Activated naive CD8-positive, alpha-beta T cell treated with anti-CD3 and anti-CD28 coated beads, Interleukin-2, amount 50 U/mL, for 16 hours (primary cell): ENCODE data around the gene GALK2.

Experiments used
- DNase-seq: peaks from one replicate; pipeline ENCODE4 v3.0.0-alpha.2; 2020; ENCODE audit warnings: low read depth, low spot score

Gene GALK2

GRCh38 chr15:49282366-49282765 lies 112.3 kb downstream of the GALK2 start:
- DNase-seq: no peak

DNA sequence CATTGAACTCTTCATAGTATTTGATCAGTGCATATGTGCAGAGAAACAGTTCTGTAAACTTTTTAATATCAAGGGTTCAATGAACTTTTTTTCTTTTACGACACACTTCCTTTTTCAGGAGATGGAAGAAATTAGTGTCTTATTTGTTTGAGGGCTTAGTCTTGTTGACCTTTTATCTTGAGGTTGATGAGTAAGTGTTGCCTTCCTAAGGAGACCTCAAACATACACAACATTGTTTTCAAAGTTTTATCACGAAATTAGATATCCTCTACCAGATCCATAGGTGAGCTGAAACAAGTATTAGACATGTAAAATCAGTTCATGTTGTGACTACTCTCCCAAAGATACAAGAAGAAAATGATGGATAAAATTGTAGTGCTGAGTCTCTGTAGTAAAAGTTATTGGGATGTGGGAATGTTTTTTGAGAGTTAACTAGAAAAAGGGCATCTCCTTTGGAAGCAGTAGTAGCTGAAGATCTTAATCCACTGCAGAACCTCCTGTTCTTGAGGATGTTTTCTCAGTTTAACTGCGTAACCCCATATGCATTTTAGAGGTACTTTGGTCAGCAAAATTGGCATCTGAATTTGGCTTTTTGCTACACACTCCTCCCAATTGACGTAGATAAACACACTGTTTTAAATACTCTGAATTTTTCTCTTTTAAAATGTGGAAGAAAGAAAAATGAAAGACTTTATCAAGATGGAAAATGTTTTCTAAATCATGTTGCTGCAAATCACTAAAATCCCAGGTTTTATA lies 116.8 kb downstream of the GALK2 start:
- no peak for DNase-seq

- DNase-seq: no peak
Observed at GRCh38 chr15:49287481-49287880, 117.4 kb downstream of the GALK2 start.

- DNase-seq: no peak
Observed at GRCh38 chr15:49288391-49288790, 118.3 kb downstream of the GALK2 start.

DNA sequence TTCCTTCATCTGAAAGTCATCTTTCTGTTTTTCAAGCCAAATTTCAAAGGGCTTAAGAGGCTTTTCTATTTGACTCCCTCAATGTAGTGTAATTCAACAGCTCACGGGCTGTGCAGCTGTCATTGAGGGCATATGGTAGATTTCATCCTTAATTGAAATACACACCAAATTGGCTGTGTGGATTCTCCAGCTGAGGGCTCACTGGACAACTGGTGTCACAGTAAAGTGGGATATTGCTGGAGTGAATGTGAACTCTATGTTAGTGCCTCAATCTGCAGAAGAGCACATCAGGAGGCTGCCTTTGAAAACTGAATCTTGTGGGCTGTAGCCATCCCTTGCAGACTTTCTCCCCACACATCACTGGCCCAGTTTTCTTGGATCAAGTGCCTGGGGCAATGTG lies 120.1 kb downstream of the GALK2 start:
- DNase-seq: no peak

- no peak for DNase-seq
Observed at GRCh38 chr15:49293941-49294340, 123.9 kb downstream of the GALK2 start.

- no peak for DNase-seq
Observed at GRCh38 chr15:49296258-49296657, 126.2 kb downstream of the GALK2 start.

GRCh38 chr15:49297584-49297983 lies 127.5 kb downstream of the GALK2 start:
- DNase-seq: no peak

- DNase-seq: no peak
Observed at GRCh38 chr15:49300856-49301255, 130.8 kb downstream of the GALK2 start.

GRCh38 chr15:49301562-49301961 lies 131.5 kb downstream of the GALK2 start:
- DNase-seq: no peak

- no peak for DNase-seq
Observed at GRCh38 chr15:49303003-49303402, 133.0 kb downstream of the GALK2 start.

- no peak for DNase-seq
Observed at GRCh38 chr15:49306551-49306950, 136.5 kb downstream of the GALK2 start.

DNA sequence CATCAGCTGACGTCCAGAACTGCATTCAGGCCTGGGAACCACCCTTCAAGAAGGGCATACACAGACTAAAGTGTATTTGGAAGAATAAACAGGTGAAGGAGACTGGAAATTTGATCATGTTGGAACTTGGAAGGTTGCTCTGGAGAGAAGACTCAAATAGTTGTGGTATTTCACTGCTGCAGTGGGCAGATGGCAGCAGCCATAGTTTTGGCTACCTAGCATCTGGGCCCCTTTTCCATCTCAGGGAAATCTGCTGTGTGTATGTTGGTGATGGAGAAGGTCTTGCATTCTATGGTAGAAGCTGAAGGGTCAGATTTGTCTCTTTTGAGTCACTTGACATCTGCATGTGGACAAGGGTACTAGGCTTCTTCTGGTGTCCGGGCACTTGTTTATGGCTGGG lies 138.6 kb downstream of the GALK2 start:
- DNase-seq: no peak

- no peak for DNase-seq
Observed at GRCh38 chr15:49309889-49310288, 139.8 kb downstream of the GALK2 start.

DNA sequence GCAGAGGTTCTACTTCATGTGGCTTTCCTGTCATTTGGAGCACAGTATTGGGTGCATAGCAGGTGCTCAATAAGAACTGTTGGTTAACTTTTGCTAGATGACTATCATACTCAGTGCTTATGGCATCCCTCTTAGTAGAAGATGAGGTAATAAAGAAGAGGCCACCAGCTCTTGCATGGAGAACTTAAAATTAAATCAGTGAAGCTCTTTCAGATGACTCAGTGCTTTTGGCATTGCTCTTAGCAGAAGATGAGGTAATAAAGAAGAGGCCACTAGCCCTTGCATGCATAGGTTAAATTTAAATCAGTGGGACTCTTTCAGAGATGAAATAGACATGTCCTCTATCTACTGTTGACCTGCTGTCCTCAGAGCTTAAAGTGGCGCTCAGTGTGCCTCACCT lies 143.6 kb downstream of the GALK2 start:
- DNase-seq: no peak

- DNase-seq: no peak
Observed at GRCh38 chr15:49314716-49315115, 144.7 kb downstream of the GALK2 start.

DNA sequence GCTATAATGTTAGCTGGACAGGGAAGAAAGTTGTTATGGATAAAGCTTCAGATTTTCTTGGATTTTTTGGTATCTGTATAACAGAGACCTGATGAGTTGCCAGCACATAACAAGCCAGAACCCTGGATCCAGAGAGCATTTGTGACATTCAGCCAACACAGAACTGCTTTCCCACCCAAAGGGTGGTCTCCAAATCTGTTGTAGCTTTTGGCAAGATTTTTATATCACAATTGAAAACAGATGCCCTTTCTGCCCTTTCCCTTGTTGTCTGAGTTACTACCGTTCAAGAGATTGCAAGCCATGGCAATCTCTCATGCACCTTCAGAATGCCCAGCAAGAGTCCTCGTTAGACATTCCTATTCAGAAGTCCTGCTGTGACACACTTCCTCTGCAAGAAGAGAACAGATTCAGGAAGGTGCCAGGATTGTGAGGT lies 145.4 kb downstream of the GALK2 start:
- no peak for DNase-seq

GRCh38 chr15:49320351-49320750 lies 150.3 kb downstream of the GALK2 start:
- no peak for DNase-seq

- no peak for DNase-seq
Observed at GRCh38 chr15:49323207-49323606, 153.2 kb downstream of the GALK2 start.

- no peak for DNase-seq
Observed at GRCh38 chr15:49327927-49328326, 157.9 kb downstream of the GALK2 start.

DNA sequence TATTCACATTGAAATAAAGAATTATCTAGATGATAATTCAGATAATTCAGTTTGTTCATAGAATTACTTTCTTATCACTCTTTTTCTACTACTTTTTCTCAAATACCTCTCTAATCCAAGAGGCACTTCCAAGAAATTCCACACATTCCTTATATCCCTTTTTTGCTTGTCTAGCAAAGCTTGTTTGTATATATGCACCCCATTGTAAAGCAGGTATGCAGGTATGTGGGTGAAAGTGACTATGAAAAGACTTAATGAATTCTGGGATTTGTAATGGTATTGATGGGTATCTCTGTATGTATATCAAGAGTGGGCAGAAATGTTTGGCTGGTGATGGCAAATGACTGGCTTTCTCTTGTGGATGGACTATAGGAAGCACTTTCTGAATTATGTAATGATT lies 158.9 kb downstream of the GALK2 start:
- no peak for DNase-seq

GRCh38 chr15:49330166-49330565 lies 160.1 kb downstream of the GALK2 start:
- no peak for DNase-seq

GRCh38 chr15:49331442-49331841 lies 161.4 kb downstream of the GALK2 start:
- DNase-seq: no peak

DNA sequence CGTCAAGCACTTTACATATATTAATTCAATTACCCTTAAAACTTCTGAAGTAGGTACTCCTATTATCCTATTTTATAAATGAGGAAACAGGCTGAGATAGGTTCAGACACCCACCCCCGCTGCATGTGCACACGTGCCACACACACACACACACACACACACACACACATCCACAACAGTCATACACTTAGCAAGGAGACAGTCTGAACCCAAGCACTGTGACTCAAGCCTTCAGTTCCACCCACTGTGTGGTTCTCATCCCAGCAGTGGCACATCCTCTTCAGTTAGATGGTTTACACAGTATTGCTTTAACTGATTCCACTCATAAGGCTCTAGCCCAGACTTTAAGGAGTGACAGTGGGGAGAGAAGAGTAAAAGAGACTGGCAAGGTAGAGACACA lies 161.9 kb downstream of the GALK2 start:
- no peak for DNase-seq
